ENCODE data around the gene SLC7A5.
A peak's percentile ranks its signal among the peaks of the same experiment; 100 is the strongest.
"Not testable (repeated sequence)": the region's sequence is repeated elsewhere in the genome, so short reads cannot be mapped to it uniquely, and the experiment has no call there.

Gene SLC7A5

DNA sequence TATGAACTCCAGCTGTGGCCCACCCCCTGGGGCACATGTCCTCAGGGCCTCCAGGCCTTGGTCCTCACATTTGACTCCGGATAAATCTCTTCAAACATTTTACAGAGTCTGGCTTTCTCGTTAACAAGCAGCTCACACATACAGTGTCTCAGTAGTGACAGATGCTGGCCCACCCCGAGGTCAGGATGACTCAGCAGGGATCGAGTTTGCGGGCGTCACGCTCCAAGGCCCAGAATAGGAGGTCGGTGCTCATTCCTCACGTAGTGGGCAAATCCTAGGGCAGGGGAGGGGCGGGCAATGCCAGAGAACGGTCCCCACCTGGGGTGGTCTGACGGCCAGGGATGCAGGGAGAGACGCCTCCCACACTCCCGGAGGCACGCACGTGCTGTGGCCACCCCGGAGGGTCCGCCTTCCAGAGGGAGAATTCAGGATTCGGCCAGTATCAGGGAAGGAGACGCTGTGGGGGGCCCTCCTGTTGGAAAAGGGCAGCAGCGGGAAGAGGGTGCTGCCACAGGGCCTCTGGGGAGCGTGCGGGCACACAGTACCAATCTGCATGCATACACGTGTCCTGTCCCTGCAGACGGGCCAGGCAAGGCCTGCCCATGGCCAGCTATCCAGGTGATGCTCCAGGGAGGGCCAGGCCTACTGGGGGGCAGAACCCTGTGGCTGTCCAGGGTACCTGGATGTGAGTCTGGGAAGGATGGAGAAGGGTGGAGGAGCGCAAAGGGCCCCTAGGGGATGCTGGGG is 8.6 kb downstream of the SLC7A5 start:
- no peak for DNase-seq (ENCODE audit: low spot score)

DNA sequence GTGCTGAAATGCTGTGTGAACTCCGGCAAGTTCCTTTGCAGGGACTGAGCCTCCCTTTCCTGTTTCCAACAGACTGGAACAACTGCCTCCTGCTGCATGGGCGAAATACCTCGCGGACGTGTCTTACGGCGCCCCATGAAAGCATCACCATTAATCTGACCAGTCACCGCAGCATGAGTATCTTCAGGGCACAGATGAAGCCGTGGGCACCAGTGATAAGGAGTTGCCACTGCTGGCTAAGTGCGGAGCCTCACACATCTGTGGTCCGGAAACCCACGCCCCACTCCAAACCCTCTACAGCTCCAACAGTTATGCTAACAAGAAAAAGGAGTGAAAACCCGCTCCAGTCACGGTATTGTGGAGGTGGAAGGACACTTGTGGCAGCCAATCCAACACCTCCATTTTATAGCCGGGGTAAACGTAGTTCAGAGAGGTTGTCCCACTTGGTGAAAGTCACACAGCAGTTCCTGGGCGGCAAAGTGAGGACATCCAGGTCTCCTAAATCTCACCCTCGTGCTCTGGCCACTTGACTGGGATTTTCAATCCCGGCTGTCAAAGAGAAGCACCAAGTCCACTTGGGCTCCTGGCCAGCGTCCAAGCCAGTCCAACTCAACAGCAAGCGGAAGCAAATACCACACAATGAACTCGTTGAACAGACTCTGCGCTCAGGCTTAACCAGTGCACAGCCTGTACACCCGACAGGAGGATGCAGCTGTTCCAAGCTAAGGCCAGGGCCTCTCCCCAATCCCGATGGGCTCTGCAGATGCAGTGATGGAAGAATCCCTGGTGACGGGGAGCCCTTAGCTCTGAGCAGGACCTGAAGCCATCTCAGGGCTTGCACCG is 10.9 kb downstream of the SLC7A5 start:
- not testable (repeated sequence) for DNase-seq (ENCODE audit: low spot score)

DNA sequence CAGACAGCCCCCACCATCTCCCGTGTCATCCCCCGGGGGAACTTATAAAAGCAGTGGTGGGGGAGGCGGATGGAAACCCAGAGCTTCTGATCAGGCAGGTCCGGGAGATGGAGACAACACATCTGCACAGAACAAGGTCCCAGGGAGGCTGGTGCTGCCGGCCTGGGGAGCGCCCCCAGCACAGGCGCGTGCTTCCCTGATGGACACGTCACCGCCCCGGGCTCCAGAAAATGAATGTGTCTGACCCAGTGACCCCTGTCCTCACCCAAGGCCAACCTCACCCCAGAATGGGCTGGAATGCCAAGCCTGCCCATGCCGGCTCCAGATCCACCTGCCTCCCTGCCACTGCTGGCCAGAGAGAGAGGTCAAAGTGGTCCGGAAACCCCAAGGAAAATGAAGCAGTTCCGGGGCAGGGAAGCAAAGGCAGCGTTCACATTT is 12.5 kb downstream of the SLC7A5 start:
- no peak for DNase-seq (ENCODE audit: low spot score)

DNA sequence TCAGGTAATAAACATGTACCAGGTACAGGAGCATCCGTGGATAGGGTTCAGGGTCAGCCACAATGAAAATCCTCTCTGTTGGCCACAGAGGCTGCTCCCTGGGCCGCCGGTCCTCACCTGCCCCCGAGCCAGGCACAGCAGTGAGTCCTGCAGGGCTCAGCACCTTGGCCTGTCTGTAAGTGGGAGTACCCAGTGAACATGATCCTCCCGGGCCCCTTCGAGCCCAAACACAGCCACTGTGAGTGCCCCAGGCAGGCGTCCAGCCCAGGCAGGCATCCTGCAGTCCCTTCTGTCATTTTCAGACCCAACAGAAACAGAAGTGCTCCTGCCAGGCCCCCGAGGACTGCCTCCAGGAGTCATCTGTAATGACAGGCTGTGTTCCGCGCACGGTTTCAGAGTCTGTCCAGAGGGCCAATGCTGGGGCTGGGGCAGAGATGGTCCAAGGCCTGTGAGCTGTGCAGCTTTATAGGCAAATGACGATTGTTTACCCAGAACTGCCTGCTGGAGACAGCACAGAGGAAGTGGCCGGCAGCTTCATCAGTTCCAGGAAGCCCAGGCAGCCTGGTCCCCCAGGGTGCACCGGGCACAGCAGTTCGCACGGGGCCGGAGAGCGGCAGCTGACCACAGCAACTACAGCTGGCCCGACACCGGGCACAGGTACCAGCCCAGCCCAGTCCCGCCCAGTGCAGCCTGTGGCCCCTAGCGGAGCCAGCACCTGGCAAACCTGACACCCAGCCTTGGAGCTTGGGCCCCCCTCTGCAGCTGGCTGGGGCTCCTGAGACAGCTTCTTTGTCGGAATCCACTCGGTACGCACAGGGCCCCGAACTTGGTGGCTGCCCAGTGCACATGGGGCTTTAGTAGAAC is 13.2 kb downstream of the SLC7A5 start:
- no peak for DNase-seq (ENCODE audit: low spot score)

DNA sequence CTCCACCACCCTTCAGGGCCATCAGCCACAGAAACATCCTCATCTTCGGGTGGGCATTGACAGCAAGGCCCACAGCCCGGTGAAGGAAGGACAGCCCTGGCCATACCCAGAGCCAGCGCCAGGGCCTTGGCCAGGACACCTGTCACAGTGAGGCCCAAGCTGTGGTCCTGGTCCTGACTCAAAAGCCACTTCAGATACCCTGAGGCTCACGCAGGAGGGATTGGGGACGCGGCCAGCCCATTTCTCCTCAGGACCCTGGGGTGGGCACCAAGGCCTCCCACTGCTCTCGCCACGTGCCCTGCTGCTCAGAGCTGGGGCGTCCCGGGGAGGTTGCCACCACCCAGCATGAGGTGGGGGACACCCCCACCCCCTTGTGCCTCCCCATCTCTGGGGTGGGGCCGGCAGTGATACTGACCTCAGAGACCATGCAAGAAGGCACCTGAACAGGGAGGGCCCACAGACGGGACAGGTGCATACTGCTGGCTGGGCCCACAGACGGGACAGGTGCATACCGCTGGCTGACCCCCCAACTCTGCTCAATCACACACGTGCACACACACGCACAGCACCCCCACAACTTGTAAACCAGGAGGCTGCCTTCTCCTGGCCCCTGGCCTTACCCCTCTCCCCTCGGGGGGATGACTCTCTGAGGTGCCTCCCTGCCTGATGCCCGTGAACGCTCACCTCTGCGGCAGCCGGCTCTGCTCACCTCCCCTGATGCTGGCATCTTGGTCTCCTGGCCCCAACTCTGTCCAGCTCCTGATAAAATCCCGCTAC is 14.2 kb downstream of the SLC7A5 start:
- DNase-seq (ENCODE audit: low spot score): no peak

DNA sequence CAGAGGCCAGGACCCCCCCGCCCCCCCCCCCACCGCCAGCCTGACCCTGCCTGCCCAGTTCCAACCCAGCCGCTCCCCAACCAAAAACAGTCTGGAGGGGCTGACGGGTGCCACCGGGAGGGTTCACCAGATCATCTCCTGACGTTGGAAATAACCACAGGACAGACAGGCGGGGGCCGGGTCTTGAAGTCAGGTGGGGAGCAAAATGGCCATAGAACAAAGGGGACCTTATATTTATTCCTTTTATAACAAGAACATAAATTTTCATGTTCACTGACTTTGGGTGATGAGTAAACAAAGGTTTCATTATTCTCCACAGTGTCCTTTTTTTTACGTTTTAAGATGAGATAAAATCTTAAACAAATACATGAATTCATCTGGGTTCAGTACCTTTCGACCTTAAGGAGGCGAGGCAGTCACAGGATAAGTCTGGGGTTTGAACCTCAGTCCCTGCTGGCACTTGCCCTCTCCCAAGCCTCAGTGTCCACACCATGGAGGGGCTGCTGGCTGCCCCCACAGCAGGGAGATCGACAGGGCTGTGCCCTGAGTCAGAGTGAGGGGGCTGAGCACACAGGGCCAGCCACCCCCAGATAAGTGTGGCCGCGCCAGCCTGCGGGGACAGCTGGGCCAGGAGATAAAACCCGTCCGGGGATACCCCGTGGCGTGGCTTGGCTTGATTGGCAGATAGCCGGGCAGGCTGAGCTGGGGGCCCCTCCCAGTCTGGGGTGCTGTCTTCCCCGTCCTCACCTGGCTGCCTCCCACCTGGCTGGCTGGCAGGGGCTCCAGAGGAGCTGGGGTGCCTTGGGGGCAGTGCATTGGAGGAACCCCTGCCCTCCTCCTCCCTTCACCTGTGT is 15.0 kb downstream of the SLC7A5 start:
- no peak for DNase-seq (ENCODE audit: low spot score)

DNA sequence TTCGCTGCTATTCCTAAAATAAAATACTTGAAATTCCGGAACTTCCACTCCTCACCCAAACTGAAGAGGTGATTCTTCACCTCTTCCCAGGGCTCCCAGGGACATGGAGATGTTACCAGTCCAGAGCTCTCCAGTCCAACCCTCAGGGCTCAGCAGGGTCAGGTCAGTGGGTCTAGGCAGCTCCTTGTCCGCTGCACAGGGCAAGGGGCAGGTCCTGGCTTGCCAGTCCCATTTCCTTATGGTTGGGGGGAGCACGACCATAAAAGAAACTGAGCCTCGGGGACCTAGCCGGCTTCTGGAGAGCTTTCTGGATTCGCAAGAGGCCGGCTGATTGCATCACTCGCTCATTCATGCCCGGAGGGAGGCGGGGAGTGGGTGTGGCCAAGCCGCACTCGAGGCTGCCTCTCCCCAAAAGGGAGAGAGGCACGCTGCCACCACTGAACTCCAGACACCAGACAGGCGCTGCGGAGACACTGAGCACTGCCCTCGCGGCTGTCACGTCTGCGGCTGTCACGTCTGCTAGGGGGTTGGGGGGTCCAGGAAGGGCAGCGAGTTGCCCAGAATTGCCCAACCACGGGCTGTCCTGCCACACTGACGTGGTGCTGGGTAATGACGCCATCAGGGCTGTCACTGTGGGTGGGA is 15.8 kb downstream of the SLC7A5 start:
- peak; percentile 98 for DNase-seq (ENCODE audit: low spot score)

DNA sequence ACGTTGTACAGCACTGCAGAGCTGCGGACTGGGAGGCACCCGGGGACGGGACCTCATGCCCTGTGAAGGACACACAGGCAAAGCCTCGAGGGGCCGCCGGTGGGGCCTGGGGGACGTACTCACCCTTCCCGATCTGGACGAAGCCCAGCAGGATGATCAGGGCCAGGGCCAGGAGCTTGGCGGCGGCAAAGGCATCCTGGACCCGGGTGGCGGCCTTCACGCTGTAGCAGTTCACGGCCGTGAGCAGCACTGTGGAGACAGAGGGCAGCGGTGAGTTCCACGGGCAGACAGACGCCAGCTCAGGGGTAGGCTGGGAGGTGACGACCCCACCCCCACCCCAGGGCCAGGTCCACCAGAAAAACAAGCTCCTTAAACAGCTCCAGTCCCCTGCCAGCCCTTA is 17.7 kb downstream of the SLC7A5 start:
- DNase-seq (ENCODE audit: low spot score): no peak

DNA sequence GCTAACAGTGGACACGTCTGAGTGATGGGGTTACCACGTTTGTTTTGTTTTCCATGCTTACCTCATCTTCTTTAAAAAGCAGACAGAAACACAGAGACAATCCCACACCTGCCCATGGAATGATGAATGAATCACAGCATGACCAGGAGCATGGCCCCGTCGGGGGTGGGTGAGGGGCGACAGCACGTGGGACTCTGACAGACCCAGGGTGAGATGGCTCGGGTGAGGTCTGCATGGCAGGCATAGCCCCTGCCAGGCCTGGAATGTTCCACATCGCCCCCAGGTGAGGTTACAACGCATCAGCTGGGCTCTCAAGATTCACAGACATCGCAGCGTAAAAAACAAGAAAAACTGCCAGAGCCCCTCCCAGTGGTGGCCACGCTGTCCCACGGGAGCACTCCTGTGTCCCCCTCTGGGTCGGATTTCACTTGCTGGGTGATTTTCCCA is 18.1 kb downstream of the SLC7A5 start:
- DNase-seq (ENCODE audit: low spot score): no peak

DNA sequence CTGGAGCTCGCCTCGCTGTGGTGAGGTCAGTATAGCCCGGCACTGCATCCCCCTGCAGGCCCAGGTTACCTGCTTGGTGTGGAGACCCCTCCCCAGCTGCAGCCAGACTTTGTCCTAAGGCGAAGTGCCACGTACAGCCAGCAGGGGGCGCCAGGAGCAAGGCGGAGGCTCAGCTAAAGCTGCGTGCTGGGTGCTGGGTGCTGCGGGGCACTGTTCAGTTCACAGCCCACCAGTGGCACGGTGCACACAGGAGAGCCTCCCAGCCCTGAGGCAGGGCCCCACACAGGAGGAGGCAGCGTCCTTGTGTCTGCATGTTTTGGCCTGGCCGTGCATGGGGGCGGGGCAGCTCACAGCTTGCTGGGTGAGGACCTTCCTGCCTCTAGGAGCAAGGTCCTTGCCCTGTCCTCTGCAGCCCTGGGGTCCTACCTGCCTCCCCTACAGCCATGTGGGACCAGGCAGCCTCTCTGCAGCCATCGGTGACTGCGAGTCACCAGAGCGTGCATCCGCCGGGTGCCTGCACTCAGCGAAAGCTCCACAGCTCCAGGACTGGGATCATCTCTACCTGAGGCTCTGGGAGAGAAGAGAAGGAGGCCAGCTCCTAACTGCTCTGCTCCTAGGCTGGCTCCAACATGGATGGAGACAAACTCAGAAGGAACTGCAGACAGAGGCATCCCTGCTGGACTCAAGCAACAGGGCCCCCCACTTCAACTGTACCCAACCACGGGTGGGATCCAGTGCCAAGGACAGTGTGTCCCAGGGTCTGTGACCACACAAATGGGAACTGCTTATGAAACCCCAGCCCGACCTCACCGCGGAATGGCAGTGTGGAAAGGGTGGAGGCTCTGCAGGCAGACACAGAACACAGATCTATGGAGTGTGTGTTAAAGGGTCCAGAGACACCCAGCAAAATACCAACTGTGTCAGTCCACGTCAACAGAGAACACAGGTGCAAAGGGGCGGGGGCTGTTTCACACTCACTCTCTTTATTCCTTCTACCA is 19.0 kb downstream of the SLC7A5 start:
- peak; percentile 98 for DNase-seq (ENCODE audit: low spot score)

DNA sequence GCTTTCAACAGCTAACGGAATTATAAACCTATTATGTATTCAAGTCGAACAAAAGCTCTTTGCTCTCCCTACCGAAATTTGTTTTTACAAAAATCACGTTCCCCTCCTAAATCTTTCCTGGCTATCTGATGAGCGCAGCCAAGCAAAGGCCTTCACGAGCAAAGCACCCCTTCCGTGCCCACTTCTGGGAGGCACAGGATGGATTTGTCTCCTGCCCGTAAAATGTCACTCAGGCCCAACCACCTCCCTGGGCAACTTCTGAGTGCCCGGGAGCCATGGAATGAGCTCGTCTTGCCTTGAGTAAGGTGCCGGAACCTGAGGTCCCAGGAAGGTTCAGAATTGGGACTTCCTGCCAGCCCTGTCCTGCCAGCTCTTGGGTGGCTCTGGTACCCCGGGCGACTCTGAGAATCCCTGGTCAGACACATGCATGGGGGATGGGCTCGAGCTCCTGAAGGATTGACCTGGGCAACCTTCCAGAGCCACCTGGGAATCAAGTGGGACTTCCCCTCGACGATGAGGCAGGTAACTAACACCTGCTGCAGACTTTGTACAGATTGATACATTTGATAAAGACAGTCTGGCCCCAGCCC is 19.8 kb downstream of the SLC7A5 start:
- DNase-seq (ENCODE audit: low spot score): no peak

DNA sequence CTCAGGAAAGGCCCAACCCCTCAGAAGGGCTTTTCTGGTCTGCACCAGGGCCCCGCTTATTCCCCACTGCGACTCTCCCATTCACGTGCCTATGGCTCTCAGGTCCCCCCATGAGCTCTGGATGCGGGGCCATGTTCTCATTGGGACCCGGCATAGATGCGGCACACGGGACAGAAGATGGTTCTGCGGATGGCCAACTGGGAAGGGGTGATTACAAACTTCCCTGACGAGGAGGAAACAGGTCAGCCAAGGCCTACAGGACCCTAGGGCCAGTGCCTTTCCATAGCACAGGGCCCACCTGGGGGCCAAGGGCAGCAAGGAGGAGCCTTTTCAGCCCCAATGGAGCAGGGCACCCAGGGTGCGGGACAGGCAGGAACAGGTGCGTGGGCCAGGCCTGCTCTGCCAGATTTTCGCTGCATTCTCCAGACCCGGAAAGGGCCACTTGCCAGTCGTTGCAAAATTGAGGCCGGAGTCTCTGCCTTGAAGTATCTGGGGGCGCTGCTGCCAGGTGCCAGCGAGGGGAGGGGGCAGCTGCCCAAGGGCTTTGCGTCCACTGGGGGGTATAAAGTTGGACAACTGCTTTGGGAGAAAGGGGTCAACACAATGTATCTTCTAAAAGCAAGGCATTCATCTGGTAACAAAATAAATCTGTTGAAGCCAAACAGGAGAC is 20.5 kb downstream of the SLC7A5 start:
- DNase-seq (ENCODE audit: low spot score): no peak

DNA sequence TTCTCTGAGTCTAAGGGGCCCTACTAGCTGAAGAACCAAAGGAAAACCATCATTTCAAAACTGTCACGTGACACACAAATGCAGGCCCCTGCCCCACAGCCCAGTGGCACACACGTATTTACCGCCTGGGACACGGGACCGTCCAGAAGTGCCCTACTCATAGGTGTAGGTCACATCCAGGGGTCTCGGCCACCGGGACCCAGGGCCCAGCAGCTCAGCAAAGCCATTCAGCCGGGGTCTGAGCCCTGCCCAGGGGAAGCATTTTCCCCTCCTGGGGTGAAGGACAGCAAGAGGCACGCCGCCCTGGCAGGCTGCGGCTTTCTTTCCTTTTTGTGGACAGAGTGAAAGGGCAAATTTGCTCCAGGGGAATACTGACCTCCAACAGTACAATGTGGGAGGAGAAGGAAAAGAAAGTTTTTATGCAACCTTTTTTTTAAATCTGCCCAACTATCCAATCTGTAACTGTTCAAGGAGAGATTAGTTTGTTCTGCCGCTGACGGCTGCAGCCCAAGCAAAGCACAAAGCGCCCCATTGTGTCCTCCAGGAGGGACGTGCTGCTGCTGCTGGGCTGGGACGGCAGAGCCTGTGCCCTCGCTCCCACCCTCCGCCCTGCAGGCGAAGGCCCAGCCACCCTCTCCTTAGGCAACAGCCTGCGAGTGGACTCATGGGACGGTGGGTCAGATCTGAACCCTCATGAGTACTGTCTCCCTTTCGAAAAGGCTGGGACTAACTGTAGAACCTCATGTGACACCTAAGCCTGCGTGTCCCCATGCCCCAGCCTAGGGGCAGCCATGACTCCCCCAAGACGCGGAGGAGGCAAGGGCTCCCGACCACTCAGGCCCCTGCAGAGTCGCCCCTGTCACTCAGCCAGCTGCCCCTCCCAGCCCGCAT is 21.3 kb downstream of the SLC7A5 start:
- DNase-seq (ENCODE audit: low spot score): no peak

DNA sequence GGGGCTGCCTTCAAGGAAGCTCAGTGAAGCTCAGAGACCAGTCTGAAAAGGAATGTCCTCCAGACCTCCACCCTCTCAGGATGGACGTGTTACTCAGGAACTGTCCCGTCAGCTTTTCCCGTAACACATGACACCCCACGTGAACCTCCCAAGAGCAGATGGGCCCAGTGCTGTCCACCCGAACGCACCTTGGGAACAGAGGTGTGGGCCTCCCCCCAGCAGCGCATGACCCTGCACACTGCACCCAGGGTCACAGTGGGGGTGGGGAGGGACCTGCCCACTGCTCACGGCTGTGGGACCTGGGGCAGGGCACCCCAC is 21.9 kb downstream of the SLC7A5 start:
- DNase-seq (ENCODE audit: low spot score): no peak

DNA sequence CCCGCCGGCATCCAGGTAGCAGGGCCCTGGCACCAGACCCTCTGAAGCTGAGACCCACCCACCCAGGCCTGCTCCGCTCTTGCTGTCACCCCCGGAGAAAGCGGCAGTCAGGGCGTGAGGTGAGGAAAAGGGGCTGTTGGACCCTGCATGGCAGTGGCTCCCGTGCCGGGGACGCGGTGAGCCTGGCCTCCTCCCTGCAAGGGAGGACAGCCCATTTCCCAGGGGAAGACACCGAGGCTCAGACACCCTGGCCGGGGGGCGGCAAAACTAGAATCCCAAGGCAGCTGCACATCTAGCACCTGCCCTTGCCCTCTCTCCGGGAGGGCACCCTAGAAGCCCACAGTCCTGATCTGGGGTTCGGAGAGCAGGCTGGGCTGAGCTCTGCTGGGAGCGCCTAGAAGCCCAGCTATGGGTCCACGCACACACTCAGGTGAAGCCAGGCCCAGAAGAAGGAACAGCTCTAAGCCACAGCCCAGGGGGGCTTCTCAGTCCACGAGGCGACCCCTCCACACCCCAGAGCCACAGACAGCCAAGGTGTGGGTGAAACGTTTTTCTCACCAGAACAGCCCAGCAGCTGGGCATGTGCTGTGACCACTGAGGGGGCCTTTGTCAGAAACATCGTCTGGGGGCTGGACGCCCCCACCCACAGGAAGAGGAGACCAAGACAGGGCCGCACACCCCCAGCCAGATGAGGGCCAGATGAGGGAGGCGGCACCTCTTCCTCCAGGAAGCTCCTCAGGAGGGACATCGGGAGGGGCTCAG is 22.4 kb downstream of the SLC7A5 start:
- no peak for DNase-seq (ENCODE audit: low spot score)
